ENCODE results near the gene MN1. TPM values are rescaled to one million over a fixed set of nuclear protein-coding genes. Genes with fewer than 3 reads are reported as not detected.
"Not testable (repeated sequence)": the region's sequence is repeated elsewhere in the genome, so short reads cannot be mapped to it uniquely, and the experiment has no call there.

MN1 gene
- polyA plus RNA-seq, 1 donor = 11.7 TPM

GRCh38 chr22:27761665-27762064 lies 39.9 kb downstream of the MN1 start:
- no peak for DNase-seq

GRCh38 chr22:27761000-27761399 lies 40.6 kb downstream of the MN1 start:
- DNase-seq = no peak

- DNase-seq = no peak
These were observed 41.1 kb downstream of the MN1 start for GRCh38 chr22:27760474-27760873.

GRCh38 chr22:27757928-27758525 lies 43.5 kb downstream of the MN1 start:
- DNase-seq = no peak

- DNase-seq = no peak
These were observed 45.3 kb downstream of the MN1 start for GRCh38 chr22:27756212-27756660.

- no peak for DNase-seq
These were observed 45.9 kb downstream of the MN1 start for GRCh38 chr22:27755521-27756211.

- DNase-seq = no peak
These were observed 46.6 kb downstream of the MN1 start for GRCh38 chr22:27754888-27755480.

- no peak for DNase-seq
These were observed 47.2 kb downstream of the MN1 start for GRCh38 chr22:27754247-27754887.

GRCh38 chr22:27752771-27753170 lies 48.8 kb downstream of the MN1 start:
- DNase-seq = no peak

- no peak for DNase-seq
These were observed 49.4 kb downstream of the MN1 start for GRCh38 chr22:27752141-27752540.

GRCh38 chr22:27751277-27752070 lies 50.1 kb downstream of the MN1 start:
- no peak for DNase-seq

- no peak for DNase-seq
These were observed 50.8 kb downstream of the MN1 start for GRCh38 chr22:27750584-27751265.

GRCh38 chr22:27749597-27750225 lies 51.8 kb downstream of the MN1 start:
- peak; percentile 65 for DNase-seq

GRCh38 chr22:27748751-27749191 lies 52.8 kb downstream of the MN1 start:
- DNase-seq = no peak

GRCh38 chr22:27748349-27748748 lies 53.2 kb downstream of the MN1 start:
- no peak for DNase-seq

GRCh38 chr22:27747396-27748221 lies 53.9 kb downstream of the MN1 start:
- DNase-seq = no peak

GRCh38 chr22:27746918-27747317 lies 54.6 kb downstream of the MN1 start:
- DNase-seq = no peak

GRCh38 chr22:27745809-27746208 lies 55.7 kb downstream of the MN1 start:
- DNase-seq = no peak

- DNase-seq = no peak
These were observed 56.4 kb downstream of the MN1 start for GRCh38 chr22:27745154-27745553.

GRCh38 chr22:27744078-27744477 lies 57.5 kb downstream of the MN1 start:
- DNase-seq = not testable (repeated sequence)
